ENCODE measurements around the gene CCDC177.

Gene CCDC177

GRCh38 chr14:69525896-69526295 lies 48.8 kb downstream of the CCDC177 start:
- ChIA-PET POLR2A (no interaction called here), CTCF (interaction anchor here (1.2 kb wide), 1 partner anchor 22 kb away, joined by 4 read pairs; no protein-coding TSS in a partner anchor)
- TF ChIP-seq, protein P1, sequence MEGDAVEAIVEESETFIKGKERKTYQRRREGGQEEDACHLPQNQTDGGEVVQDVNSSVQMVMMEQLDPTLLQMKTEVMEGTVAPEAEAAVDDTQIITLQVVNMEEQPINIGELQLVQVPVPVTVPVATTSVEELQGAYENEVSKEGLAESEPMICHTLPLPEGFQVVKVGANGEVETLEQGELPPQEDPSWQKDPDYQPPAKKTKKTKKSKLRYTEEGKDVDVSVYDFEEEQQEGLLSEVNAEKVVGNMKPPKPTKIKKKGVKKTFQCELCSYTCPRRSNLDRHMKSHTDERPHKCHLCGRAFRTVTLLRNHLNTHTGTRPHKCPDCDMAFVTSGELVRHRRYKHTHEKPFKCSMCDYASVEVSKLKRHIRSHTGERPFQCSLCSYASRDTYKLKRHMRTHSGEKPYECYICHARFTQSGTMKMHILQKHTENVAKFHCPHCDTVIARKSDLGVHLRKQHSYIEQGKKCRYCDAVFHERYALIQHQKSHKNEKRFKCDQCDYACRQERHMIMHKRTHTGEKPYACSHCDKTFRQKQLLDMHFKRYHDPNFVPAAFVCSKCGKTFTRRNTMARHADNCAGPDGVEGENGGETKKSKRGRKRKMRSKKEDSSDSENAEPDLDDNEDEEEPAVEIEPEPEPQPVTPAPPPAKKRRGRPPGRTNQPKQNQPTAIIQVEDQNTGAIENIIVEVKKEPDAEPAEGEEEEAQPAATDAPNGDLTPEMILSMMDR (IDR thresholded peaks at IDR 0.05; ENCODE audit: control extremely low read depth, extremely low read depth, low read depth, missing control alignments) = no peak

GRCh38 chr14:69522026-69522425 lies 52.6 kb downstream of the CCDC177 start:
- TF ChIP-seq, protein P1 (IDR thresholded peaks at IDR 0.05; ENCODE audit: control extremely low read depth, extremely low read depth, low read depth, missing control alignments) = no peak
- ChIA-PET POLR2A (no interaction called here), CTCF (interaction anchor here (1.4 to 1.6 kb wide), 2 partner anchors 14 to 30 kb away, joined by 3 read pairs; no protein-coding TSS in a partner anchor)
- no peak for DNase-seq (ENCODE audit: extremely low spot score)

More at GRCh38 chr14:69525896-69526295, 48.8 kb downstream of the CCDC177 start:
- no peak for DNase-seq (ENCODE audit: extremely low spot score)

All from GM10248 (cell line).